Stimulated activated CD4-positive, alpha-beta T cell treated with anti-CD3 and anti-CD28 coated beads, Interleukin-12 subunit alpha, Interleukin-12 subunit beta, amount 100 ng/mL, for 4 hours (primary cell): ENCODE measurements around the gene OR2F2.

Experiments
- DNase-seq: peaks from one replicate; pipeline ENCODE4 v3.0.0-alpha.2; 2020

Gene OR2F2

GRCh38 chr7:143934526-143935325 lies at the start of gene OR2F2:
TSS of gene OR2F2 (plus strand) at chr7:143935233. CDS start at chr7:143935233, 0 bp downstream.
- no peak for DNase-seq

- no peak for DNase-seq
Observed at GRCh38 chr7:143885951-143886350, 49.1 kb upstream of the OR2F2 start.

- DNase-seq: no peak
Observed at GRCh38 chr7:143886826-143887477, 48.1 kb upstream of the OR2F2 start.

GRCh38 chr7:143889068-143889467 lies 46.0 kb upstream of the OR2F2 start:
- DNase-seq: no peak

- DNase-seq: no peak
Observed at GRCh38 chr7:143890558-143890957, 44.5 kb upstream of the OR2F2 start.

- DNase-seq: no peak
Observed at GRCh38 chr7:143891457-143891856, 43.6 kb upstream of the OR2F2 start.

GRCh38 chr7:143892527-143893300 lies 42.3 kb upstream of the OR2F2 start:
- DNase-seq: no peak

- DNase-seq: no peak
Observed at GRCh38 chr7:143896667-143897066, 38.4 kb upstream of the OR2F2 start.

- no peak for DNase-seq
Observed at GRCh38 chr7:143898810-143899209, 36.2 kb upstream of the OR2F2 start.

- no peak for DNase-seq
Observed at GRCh38 chr7:143900230-143900766, 34.7 kb upstream of the OR2F2 start.

- no peak for DNase-seq
Observed at GRCh38 chr7:143901332-143901667, 33.7 kb upstream of the OR2F2 start.

- peak; percentile 91 for DNase-seq
Observed at GRCh38 chr7:143901668-143902331, 33.2 kb upstream of the OR2F2 start, which contains the start of gene TCAF1. TSS of gene TCAF1 (minus strand) at chr7:143902176. CDS start at chr7:143876608, 25,568 bp downstream.

GRCh38 chr7:143902332-143902899 lies 32.6 kb upstream of the OR2F2 start:
- DNase-seq: no peak

- DNase-seq: no peak
Observed at GRCh38 chr7:143905509-143905908, 29.5 kb upstream of the OR2F2 start.

GRCh38 chr7:143906151-143906550 lies 28.9 kb upstream of the OR2F2 start:
- no peak for DNase-seq

- DNase-seq: no peak
Observed at GRCh38 chr7:143906895-143907294, 28.1 kb upstream of the OR2F2 start.

GRCh38 chr7:143908120-143908519 lies 26.9 kb upstream of the OR2F2 start:
- DNase-seq: no peak

GRCh38 chr7:143909863-143910262 lies 25.2 kb upstream of the OR2F2 start:
- no peak for DNase-seq

- no peak for DNase-seq
Observed at GRCh38 chr7:143910473-143911248, 24.4 kb upstream of the OR2F2 start.

- DNase-seq: no peak
Observed at GRCh38 chr7:143913945-143914615, 21.0 kb upstream of the OR2F2 start.
